ENCODE measurements around the gene RPUSD1. TPM values are rescaled to one million over a fixed set of nuclear protein-coding genes. Genes with fewer than 3 reads are reported as not detected.

RPUSD1 gene
- polyA plus RNA-seq, 1 of the 3 experiments (the other 2 are of a cell fraction), result 27.7 TPM

DNA sequence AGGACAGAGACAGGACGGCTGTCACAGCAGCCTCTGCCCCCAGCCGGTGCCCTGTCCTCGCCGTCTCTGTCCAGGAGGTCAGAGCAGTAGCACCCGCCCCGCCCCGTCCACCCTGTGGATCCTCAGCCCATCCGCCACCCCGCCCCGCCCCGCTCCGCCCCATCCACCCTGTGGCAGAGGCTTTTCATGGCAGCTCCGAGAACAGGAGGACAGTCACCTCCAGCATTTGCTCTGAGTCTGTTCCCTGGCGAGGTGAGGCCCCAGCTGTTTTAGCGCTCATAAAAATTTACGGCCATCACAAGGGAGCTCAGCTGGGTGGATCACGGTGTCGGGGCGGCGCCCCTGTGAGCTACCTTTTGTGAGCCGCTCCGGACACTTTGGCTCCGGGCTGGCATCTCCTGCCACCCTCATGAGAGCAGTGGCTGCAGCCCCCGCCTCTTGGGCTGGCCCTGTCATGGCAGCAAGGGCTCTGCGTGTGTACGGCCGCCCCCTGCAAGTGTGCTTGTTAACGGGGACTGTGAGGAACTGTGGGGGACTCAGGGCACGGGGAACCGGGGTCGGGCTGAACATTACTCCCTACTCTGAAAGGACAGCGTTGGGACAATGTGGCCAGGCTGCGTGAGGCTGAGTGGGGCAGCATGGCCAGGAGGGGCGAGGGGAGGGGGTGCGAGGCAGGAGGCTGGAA is 44.6 kb upstream of the RPUSD1 start:
- Histone ChIP-seq H3K27me3 (ENCODE audit: insufficient read depth) (peaks cover 29% of the 10 kb centered on the region), H2AFZ (ENCODE audit: low read depth) (no peak overlapping the region), H3K9me2 (no peaks in the 10 kb centered on the region), H3K27ac (ENCODE audit: low read depth in 2 of 2, low read length in 1 of 2) (no peak overlapping the region), H3K4me3 (ENCODE audit: low read depth in 2 of 2, low read length in 1 of 2) (no peak overlapping the region), H3K4me1 (ENCODE audit: control insufficient read depth in 1 of 2, insufficient read depth in 2 of 2, low read depth in 1 of 2, low read length in 1 of 2) (no peaks in the 10 kb centered on the region), H3K79me2 (ENCODE audit: insufficient read depth) (no peaks in the 10 kb centered on the region), H3K9me3 (peaks cover 6% of the 10 kb centered on the region; the same call in 1 of the 2 replicates), H3K9ac (no peak overlapping the region), H3K36me3 (replicated peaks in 1 of 2; ENCODE audit: control insufficient read depth in 1 of 2, insufficient read depth in 2 of 2, low read length in 1 of 2) (no peaks in the 10 kb centered on the region), H4K20me1 (ENCODE audit: insufficient read depth) (no peaks in the 10 kb centered on the region), H3K4me2 (no peak overlapping the region), H3F3A (replicated peaks; ENCODE audit: insufficient read depth) (no peaks in the 10 kb centered on the region)
- ChIA-PET CTCF (no interaction called here), POLR2A (no interaction called here)
- WGBS (ENCODE audit: low lambda C conversion rate), result 43% methylated on average over 17 of the region's 35 CpGs
- TF ChIP-seq SMC3 (IDR thresholded peaks at IDR 0.05; ENCODE audit: low read depth, low read length), result no peak
- TF ChIP-seq, protein P1, sequence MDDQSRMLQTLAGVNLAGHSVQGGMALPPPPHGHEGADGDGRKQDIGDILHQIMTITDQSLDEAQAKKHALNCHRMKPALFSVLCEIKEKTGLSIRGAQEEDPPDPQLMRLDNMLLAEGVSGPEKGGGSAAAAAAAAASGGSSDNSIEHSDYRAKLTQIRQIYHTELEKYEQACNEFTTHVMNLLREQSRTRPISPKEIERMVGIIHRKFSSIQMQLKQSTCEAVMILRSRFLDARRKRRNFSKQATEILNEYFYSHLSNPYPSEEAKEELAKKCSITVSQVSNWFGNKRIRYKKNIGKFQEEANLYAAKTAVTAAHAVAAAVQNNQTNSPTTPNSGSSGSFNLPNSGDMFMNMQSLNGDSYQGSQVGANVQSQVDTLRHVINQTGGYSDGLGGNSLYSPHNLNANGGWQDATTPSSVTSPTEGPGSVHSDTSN (IDR thresholded peaks at IDR 0.05), result no peak
- TF ChIP-seq JUND (IDR thresholded peaks at IDR 0.05), result no peak
- no peak for TF ChIP-seq FOSL2 (IDR thresholded peaks at IDR 0.05; ENCODE audit: borderline replicate concordance, low read depth)
- no peak for TF ChIP-seq IRF3 (IDR thresholded peaks at IDR 0.05; ENCODE audit: low read depth, low read length)
- TF ChIP-seq POLR2AphosphoS5 (IDR thresholded peaks at IDR 0.05; ENCODE audit: low read depth, low read length), result no peak
- no peak for TF ChIP-seq RCOR1 (IDR thresholded peaks at IDR 0.05; ENCODE audit: low read length)
- TF ChIP-seq NRF1 (IDR thresholded peaks at IDR 0.05; ENCODE audit: low read depth, low read length), result no peak
- TF ChIP-seq, protein P2, sequence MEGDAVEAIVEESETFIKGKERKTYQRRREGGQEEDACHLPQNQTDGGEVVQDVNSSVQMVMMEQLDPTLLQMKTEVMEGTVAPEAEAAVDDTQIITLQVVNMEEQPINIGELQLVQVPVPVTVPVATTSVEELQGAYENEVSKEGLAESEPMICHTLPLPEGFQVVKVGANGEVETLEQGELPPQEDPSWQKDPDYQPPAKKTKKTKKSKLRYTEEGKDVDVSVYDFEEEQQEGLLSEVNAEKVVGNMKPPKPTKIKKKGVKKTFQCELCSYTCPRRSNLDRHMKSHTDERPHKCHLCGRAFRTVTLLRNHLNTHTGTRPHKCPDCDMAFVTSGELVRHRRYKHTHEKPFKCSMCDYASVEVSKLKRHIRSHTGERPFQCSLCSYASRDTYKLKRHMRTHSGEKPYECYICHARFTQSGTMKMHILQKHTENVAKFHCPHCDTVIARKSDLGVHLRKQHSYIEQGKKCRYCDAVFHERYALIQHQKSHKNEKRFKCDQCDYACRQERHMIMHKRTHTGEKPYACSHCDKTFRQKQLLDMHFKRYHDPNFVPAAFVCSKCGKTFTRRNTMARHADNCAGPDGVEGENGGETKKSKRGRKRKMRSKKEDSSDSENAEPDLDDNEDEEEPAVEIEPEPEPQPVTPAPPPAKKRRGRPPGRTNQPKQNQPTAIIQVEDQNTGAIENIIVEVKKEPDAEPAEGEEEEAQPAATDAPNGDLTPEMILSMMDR (IDR thresholded peaks at IDR 0.05), result no peak
- no peak for TF ChIP-seq EZH2phosphoT487 (IDR thresholded peaks at IDR 0.05; ENCODE audit: borderline replicate concordance, low read depth)
- no peak for TF ChIP-seq RAD21 (IDR thresholded peaks at IDR 0.05; ENCODE audit: low read length)
- no peak for TF ChIP-seq NFIC (IDR thresholded peaks at IDR 0.05; ENCODE audit: borderline replicate concordance)
- no peak for TF ChIP-seq TAF1 (IDR thresholded peaks at IDR 0.05; ENCODE audit: borderline replicate concordance, low read depth, low read length)
- no peak for TF ChIP-seq RXRA (IDR thresholded peaks at IDR 0.05; ENCODE audit: borderline replicate concordance, low read depth)
- no peak for TF ChIP-seq TEAD4 (IDR thresholded peaks at IDR 0.05; ENCODE audit: borderline replicate concordance, insufficient read depth)
- no peak for TF ChIP-seq SIN3A (IDR thresholded peaks at IDR 0.05; ENCODE audit: borderline replicate concordance, low read depth, low read length)
- no peak for TF ChIP-seq MEF2A (IDR thresholded peaks at IDR 0.05; ENCODE audit: borderline replicate concordance, low read depth)
- no peak for DNase-seq
